Immature natural killer cell (primary cell): ENCODE data around the gene MAP7D1. TPM values are rescaled to one million over a fixed set of nuclear protein-coding genes. Genes with fewer than 3 reads are reported as not detected.
"Not testable (repeated sequence)": the region's sequence is repeated elsewhere in the genome, so short reads cannot be mapped to it uniquely, and the experiment has no call there.

ENCODE experiments used
- DNase-seq, 3 donors: peaks; one replicate each; pipeline ENCODE4 v3.0.0; 2022; ENCODE audit warnings: mixed read lengths in 1 of 3
- H3K27ac Mint-ChIP-seq, 6 donors: one replicate each; pipeline ENCODE4 v1.8.0; 2020; ENCODE audit warnings: mixed read lengths in 6 of 6, mild to moderate bottlenecking in 5 of 6, inconsistent platforms in 4 of 6, moderate library complexity in 3 of 6
- H3K27me3 Mint-ChIP-seq, 3 donors: one replicate each; pipeline ENCODE4 v1.8.0; 2020 to 2021; ENCODE audit warnings: low read depth in 3 of 3, mild to moderate bottlenecking in 3 of 3, mixed read lengths in 3 of 3, moderate library complexity in 3 of 3, inconsistent platforms in 1 of 3
- H3K36me3 Mint-ChIP-seq, 3 donors: one replicate each; pipeline ENCODE4 v1.8.0; 2020; ENCODE audit warnings: mixed read lengths in 3 of 3, inconsistent platforms in 2 of 3, mild to moderate bottlenecking in 2 of 3
- H3K4me1 Mint-ChIP-seq, 2 donors: one replicate each; pipeline ENCODE4 v1.8.0; 2020; ENCODE audit warnings: inconsistent platforms in 2 of 2, mild to moderate bottlenecking in 2 of 2, mixed read lengths in 2 of 2, moderate library complexity in 1 of 2
- H3K4me3 Mint-ChIP-seq, 5 donors: one replicate each; pipeline ENCODE4 v1.8.0; 2020; ENCODE audit warnings: mild to moderate bottlenecking in 5 of 5, mixed read lengths in 5 of 5, inconsistent platforms in 3 of 5, moderate library complexity in 3 of 5
- H3K9me3 Mint-ChIP-seq, 6 donors: one replicate each; pipeline ENCODE4 v1.8.0; 2020; ENCODE audit warnings: mild to moderate bottlenecking in 6 of 6, mixed read lengths in 6 of 6, inconsistent platforms in 4 of 6, moderate library complexity in 3 of 6
- polyA plus RNA-seq, 3 donors: library from polyadenylated mRNA; unstranded; fragments of 300-500 nt; fragmentation: Illumina TruSeq; gene quantifications; one replicate each; pipeline ENCODE4 v1.2.3, GENCODE V29; 2021

MAP7D1 gene
- polyA plus RNA-seq, 3 donors from 2014 or later, result 12.4 to 41.9 (median 17.9) TPM

DNA sequence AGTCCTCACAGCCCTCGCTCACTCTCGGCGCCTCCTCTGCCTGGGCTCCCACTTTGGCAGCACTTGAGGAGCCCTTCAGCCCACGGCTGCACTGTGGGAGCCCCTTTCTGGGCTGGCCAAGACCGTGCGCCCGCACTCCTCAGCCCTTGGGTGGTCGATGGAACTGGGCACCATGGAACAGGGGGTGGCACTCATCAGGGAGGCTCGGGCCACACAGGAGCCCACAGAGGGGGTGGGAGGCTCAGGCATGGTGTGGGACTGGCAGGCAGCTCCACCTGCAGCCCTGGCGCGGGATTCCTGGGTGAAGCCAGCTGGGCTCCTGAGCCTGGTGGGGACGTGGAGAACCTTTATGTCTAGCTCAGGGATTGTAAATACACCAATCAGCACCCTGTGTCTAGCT lies 40.8 kb downstream of the MAP7D1 start:
- not testable (repeated sequence) for DNase-seq, H3K4me1 Mint-ChIP-seq, H3K27me3 Mint-ChIP-seq, H3K9me3 Mint-ChIP-seq, H3K27ac Mint-ChIP-seq, H3K36me3 Mint-ChIP-seq, H3K4me3 Mint-ChIP-seq

GRCh38 chr1:36198641-36199040 lies 42.7 kb downstream of the MAP7D1 start:
- H3K4me3 Mint-ChIP-seq, result no peak overlapping the region
- peaks cover 3 to 5% (median 4%) of the 10 kb centered on the region in 3 donors for H3K36me3 Mint-ChIP-seq
- H3K9me3 Mint-ChIP-seq, result no peaks in the 10 kb centered on the region
- DNase-seq, result no peak
- H3K27ac Mint-ChIP-seq, result no peak overlapping the region
- H3K27me3 Mint-ChIP-seq, result peaks cover 0 to 2% (median 0%) of the 10 kb centered on the region in 3 donors
- no peaks in the 10 kb centered on the region for H3K4me1 Mint-ChIP-seq

DNA sequence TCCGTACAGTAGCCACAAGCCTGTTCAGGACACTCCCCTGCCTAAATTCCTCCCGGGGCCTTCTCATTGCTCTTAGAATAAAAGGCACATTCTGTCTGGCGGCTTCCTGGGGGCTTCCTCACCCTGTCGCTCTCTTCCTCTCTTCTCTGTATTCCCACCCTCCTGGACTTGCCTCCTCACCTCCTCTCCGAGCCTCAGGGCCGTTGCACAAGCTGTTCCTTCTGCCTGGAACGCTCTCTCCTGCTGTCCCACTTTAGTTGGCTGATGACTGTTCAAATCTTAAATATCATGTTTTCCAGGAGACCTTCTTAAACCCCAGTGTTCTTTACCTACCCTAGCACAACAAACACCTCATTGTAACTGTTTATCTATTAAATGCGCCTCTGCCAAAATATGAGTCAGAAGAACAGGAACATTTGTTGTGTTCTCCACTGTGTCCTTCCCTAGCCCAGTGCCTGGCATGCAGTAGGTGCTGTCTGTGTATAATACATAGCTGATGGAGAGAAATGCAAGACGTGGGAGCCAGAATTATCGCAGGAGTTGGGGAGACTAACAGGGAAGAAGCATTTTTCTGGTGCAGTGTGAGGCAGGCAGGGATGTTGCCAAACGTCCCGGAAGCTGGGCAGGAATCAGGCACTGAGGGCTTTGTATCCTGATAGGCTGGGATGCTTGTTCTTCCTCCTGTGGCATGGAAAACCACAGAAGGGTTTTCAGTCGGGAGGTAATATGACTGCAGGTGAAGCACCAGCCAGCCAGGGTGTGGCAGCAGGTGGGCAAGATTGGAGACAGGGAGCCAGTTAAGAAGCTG lies 44.2 kb downstream of the MAP7D1 start:
- Mint-ChIP-seq H3K9me3 (no peaks in the 10 kb centered on the region), H3K4me3 (no peak overlapping the region), H3K36me3 (peaks cover 3 to 5% (median 4%) of the 10 kb centered on the region in 3 donors), H3K4me1 (no peaks in the 10 kb centered on the region), H3K27ac (no peak overlapping the region), H3K27me3 (peaks cover 0 to 2% (median 0%) of the 10 kb centered on the region in 3 donors)
- no peak for DNase-seq

GRCh38 chr1:36203027-36203553 lies 47.1 kb downstream of the MAP7D1 start:
- Mint-ChIP-seq H3K4me3 (no peak overlapping the region), H3K27me3 (peaks cover 0 to 3% (median 0%) of the 10 kb centered on the region in 3 donors), H3K9me3 (no peaks in the 10 kb centered on the region), H3K36me3 (peaks cover 0 to 4% (median 0%) of the 10 kb centered on the region in 3 donors), H3K27ac (no peak overlapping the region), H3K4me1 (no peaks in the 10 kb centered on the region)
- no peak for DNase-seq

- H3K4me3 Mint-ChIP-seq, result no peak overlapping the region
- no peak for DNase-seq
- H3K4me1 Mint-ChIP-seq, result no peaks in the 10 kb centered on the region
- peak overlapping the region in 1 of 6 donors; percentile 13 for H3K27ac Mint-ChIP-seq
- H3K27me3 Mint-ChIP-seq, result peaks cover 0 to 3% (median 0%) of the 10 kb centered on the region in 3 donors
- peaks cover 0 to 4% (median 0%) of the 10 kb centered on the region in 3 donors for H3K36me3 Mint-ChIP-seq
- no peaks in the 10 kb centered on the region for H3K9me3 Mint-ChIP-seq
These were observed 47.8 kb downstream of the MAP7D1 start for GRCh38 chr1:36203554-36204346.

GRCh38 chr1:36204347-36204909 lies 48.5 kb downstream of the MAP7D1 start:
- Mint-ChIP-seq H3K27ac (no peak overlapping the region), H3K4me3 (no peak overlapping the region), H3K9me3 (no peaks in the 10 kb centered on the region), H3K4me1 (no peaks in the 10 kb centered on the region), H3K36me3 (peaks cover 0 to 4% (median 0%) of the 10 kb centered on the region in 3 donors), H3K27me3 (peaks cover 0 to 3% (median 0%) of the 10 kb centered on the region in 3 donors)
- no peak for DNase-seq

DNA sequence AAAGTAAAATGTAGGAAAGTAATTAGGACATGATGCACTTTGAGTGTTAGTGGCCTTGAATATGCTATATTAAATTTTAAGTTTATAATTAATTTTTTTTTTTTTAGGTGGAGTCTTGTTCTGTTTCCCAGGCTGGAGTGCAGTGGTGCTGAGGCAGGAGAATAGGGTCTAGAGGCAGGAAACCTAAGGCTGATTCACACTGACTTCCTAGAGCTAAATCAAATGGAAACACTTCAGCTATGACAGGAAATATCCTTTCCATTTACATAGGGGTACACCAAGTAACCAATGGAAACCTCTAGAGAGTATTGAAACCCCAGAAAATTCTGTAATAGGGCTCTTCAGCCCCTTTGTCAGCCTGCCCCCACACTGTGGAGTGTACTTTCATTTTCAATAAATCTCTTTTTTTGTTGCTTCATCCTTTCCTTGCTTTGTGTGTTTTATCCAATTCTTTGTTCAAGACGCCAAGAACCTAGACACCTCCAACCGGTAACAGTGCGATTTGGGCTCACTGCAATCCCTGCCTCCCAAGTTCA lies 50.4 kb downstream of the MAP7D1 start:
- H3K36me3 Mint-ChIP-seq, result no peaks in the 10 kb centered on the region
- H3K27ac Mint-ChIP-seq, result no peak overlapping the region
- H3K4me1 Mint-ChIP-seq, result no peaks in the 10 kb centered on the region
- no peak overlapping the region for H3K4me3 Mint-ChIP-seq
- peaks cover 0 to 3% (median 0%) of the 10 kb centered on the region in 3 donors for H3K27me3 Mint-ChIP-seq
- H3K9me3 Mint-ChIP-seq, result no peaks in the 10 kb centered on the region
- no peak for DNase-seq

- Mint-ChIP-seq H3K4me3 (no peak overlapping the region), H3K9me3 (no peaks in the 10 kb centered on the region), H3K27me3 (peaks cover 0 to 3% (median 0%) of the 10 kb centered on the region in 3 donors), H3K27ac (no peak overlapping the region), H3K36me3 (no peaks in the 10 kb centered on the region), H3K4me1 (no peaks in the 10 kb centered on the region)
- no peak for DNase-seq
These were observed 51.4 kb downstream of the MAP7D1 start for GRCh38 chr1:36207339-36207738.

GRCh38 chr1:36208978-36209703 lies 53.2 kb downstream of the MAP7D1 start:
- no peak for DNase-seq
- no peaks in the 10 kb centered on the region for H3K4me1 Mint-ChIP-seq
- no peaks in the 10 kb centered on the region for H3K9me3 Mint-ChIP-seq

DNA sequence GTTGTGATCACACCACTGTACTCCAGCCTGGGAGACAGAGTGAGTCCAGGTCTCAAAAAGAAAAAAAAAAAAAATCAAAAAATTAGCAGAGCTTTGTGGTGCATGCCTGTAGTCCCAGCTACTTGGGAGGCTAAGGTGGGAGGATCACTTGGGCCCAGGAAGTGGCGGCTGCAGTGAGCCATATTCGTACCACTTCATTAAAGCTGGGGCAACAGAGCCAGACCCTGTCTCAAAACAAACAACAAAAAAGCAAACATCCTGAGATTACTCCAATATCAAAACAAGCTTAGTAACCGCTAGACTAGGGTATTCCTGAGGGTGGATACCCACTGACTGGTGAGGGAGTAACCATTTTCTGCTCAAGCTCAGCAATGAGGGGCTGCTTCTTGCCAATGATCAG lies 55.3 kb downstream of the MAP7D1 start:
- no peak overlapping the region for H3K27ac Mint-ChIP-seq
- no peaks in the 10 kb centered on the region for H3K36me3 Mint-ChIP-seq
- no peak for DNase-seq
- no peaks in the 10 kb centered on the region for H3K9me3 Mint-ChIP-seq
- no peak overlapping the region for H3K4me3 Mint-ChIP-seq
- peaks cover 0 to 3% (median 0%) of the 10 kb centered on the region in 3 donors for H3K27me3 Mint-ChIP-seq
- no peaks in the 10 kb centered on the region for H3K4me1 Mint-ChIP-seq

More at GRCh38 chr1:36208978-36209703, 53.2 kb downstream of the MAP7D1 start:
- H3K27me3 Mint-ChIP-seq, result peaks cover 0 to 2% (median 0%) of the 10 kb centered on the region in 3 donors
- no peak overlapping the region for H3K27ac Mint-ChIP-seq
- no peaks in the 10 kb centered on the region for H3K36me3 Mint-ChIP-seq
- H3K4me3 Mint-ChIP-seq, result no peak overlapping the region

DNA sequence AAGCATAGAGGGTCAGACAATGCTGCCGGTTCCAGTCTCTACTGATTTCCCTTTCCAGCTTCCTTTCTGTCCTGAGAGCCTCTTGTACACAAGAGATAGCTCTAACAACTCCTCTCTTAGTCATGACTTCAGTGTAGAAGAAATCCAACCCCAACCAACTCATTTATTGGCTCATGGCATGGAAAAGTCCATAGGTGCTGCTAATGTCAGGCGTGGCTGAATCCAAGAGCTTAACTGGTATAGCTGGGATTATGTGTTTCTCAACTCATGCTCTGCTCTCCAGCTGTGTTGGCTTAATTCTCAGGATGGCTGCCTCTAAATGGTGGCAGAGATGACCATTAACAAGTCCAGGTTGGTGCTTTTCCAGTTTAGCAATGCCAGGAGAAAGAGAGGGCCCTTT lies 55.9 kb downstream of the MAP7D1 start:
- Mint-ChIP-seq H3K4me3 (no peak overlapping the region), H3K36me3 (no peaks in the 10 kb centered on the region), H3K4me1 (no peaks in the 10 kb centered on the region), H3K27ac (no peak overlapping the region), H3K9me3 (no peaks in the 10 kb centered on the region), H3K27me3 (peaks cover 0 to 1% (median 0%) of the 10 kb centered on the region in 3 donors)
- DNase-seq, result no peak

DNA sequence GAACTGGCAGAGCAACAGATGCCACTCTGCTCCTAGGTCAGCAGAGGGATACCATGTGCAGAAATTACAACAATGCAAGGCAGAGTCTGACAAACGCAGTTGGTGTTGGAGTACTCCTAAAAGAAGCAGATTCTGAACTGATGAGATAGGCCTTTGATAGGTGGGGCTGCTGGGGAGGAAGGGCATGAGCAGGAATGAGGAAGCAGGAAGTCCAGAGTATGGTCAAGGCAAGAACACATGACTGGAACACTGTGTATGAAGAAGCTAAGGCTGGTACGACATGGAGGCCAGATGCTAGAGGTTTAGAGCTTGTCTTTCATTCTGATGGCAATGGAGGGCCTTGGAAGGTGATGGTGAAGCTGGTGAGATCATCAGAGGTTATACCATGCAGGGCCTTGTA lies 56.8 kb downstream of the MAP7D1 start:
- peak overlapping the region in 3 of 6 donors; percentile 4 to 26 (median 7) for H3K27ac Mint-ChIP-seq
- H3K36me3 Mint-ChIP-seq, result no peaks in the 10 kb centered on the region
- no peaks in the 10 kb centered on the region for H3K4me1 Mint-ChIP-seq
- peaks cover 0 to 1% (median 0%) of the 10 kb centered on the region in 3 donors for H3K27me3 Mint-ChIP-seq
- H3K9me3 Mint-ChIP-seq, result no peaks in the 10 kb centered on the region
- DNase-seq, result no peak
- no peak overlapping the region for H3K4me3 Mint-ChIP-seq

DNA sequence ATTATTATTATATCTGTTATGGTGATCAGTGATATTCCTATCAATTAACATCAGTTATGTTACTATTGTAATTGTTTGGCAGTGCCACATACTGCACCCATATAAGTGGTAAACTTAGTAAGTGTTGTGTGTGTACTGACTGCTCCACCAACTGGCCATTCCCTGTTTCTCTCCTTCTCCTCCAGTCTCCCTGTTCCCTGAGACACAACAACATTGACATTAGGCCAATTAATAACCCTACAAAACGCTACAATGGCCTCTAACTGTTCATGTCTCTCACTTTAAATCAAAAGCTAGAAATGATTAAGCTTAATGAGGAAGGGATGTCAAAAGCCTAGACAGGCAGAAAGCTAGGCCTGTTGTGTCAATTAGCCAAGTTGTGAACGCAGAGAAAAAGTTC lies 61.7 kb downstream of the MAP7D1 start:
- H3K9me3 Mint-ChIP-seq, result no peaks in the 10 kb centered on the region
- no peak overlapping the region for H3K4me3 Mint-ChIP-seq
- no peaks in the 10 kb centered on the region for H3K36me3 Mint-ChIP-seq
- peaks cover 0 to 5% of the 10 kb centered on the region in 2 donors for H3K4me1 Mint-ChIP-seq
- no peak overlapping the region for H3K27ac Mint-ChIP-seq
- no peak for DNase-seq
- peaks cover 1 to 4% (median 1%) of the 10 kb centered on the region in 3 donors for H3K27me3 Mint-ChIP-seq
